WTC11 (cell line): ENCODE results near the gene CMPK2. TPM values are rescaled to one million over a fixed set of nuclear protein-coding genes. Genes with fewer than 3 reads are reported as not detected.

ENCODE experiments used
- ATAC-seq: fragments of 200-7000 bp; cut with Tn5 transposase; 2 replicates; pipeline ENCODE4 v1.10.0; 2021; ENCODE audit warnings: mild to moderate bottlenecking, moderate library complexity
- CTCF ChIA-PET: fragments of 300-600 bp; sonication (Branson Sonifier 250); formaldehyde crosslinking; loops from one replicate; lab custom pipeline; 2021; ENCODE audit warnings: antibody characterized with exemption; lab: Charles Lee
- POLR2A ChIA-PET: fragments of 350-600 bp; sonication (Branson Sonifier 250); formaldehyde crosslinking; loops from one replicate; lab custom pipeline; 2021; ENCODE audit warnings: antibody characterized with exemption; lab: Charles Lee
- DNase-seq: peaks from one replicate; pipeline ENCODE4 v3.0.0; 2021; ENCODE audit warnings: low spot score
- H3K27ac Mint-ChIP-seq: 2 replicates; pipeline ENCODE4 v1.8.0; 2021; ENCODE audit warnings: mixed read lengths
- H3K27me3 Mint-ChIP-seq: 2 replicates; pipeline ENCODE4 v1.8.0; 2021; ENCODE audit warnings: low read depth, mild to moderate bottlenecking, moderate library complexity, mixed read lengths
- H3K36me3 Mint-ChIP-seq: 2 replicates; pipeline ENCODE4 v1.8.0; 2021; ENCODE audit warnings: mixed read lengths
- H3K4me1 Mint-ChIP-seq: 2 replicates; pipeline ENCODE4 v1.8.0; 2022; ENCODE audit warnings: mixed read lengths
- H3K4me3 Mint-ChIP-seq: 2 replicates; pipeline ENCODE4 v1.8.0; 2021; ENCODE audit warnings: mild to moderate bottlenecking, moderate library complexity, mixed read lengths
- H3K9me3 Mint-ChIP-seq: 2 replicates; pipeline ENCODE4 v1.8.0; 2021; ENCODE audit warnings: mixed read lengths
- ARID4B ChIP-seq: sonication (generic); formaldehyde crosslinking; IDR thresholded peaks from 2 replicates; pipeline ENCODE4 v1.8.0; 2023; ENCODE audit warnings: missing genetic modification reagents, mild to moderate bottlenecking, borderline replicate concordance
- ATF2 ChIP-seq: sonication (generic); formaldehyde crosslinking; IDR thresholded peaks from 2 replicates; pipeline ENCODE4 v1.8.1; 2022; ENCODE audit warnings: low read depth, missing genetic modification reagents, borderline replicate concordance
- E2F5 ChIP-seq: sonication (generic); formaldehyde crosslinking; IDR thresholded peaks from 2 replicates; pipeline ENCODE4 v1.8.1; 2022; ENCODE audit warnings: mild to moderate bottlenecking, moderate library complexity, missing genetic modification reagents
- ELF4 ChIP-seq: sonication (generic); formaldehyde crosslinking; IDR thresholded peaks from 2 replicates; pipeline ENCODE4 v1.8.1; 2022; ENCODE audit warnings: low read depth, mild to moderate bottlenecking, moderate library complexity, missing genetic modification reagents
- EMX1 ChIP-seq: fragments of 250-450 bp; sonication (Bioruptor Pico); IDR thresholded peaks from 2 replicates; pipeline ENCODE4 v1.8.0; 2021; ENCODE audit warnings: mild to moderate bottlenecking
- FOXK1 ChIP-seq: sonication (generic); formaldehyde crosslinking; IDR thresholded peaks from 2 replicates; pipeline ENCODE4 v1.8.0; 2022; ENCODE audit warnings: mild to moderate bottlenecking, moderate library complexity, missing genetic modification reagents
- IRF1 ChIP-seq: sonication (generic); formaldehyde crosslinking; IDR thresholded peaks from 2 replicates; pipeline ENCODE4 v1.8.0; 2023; ENCODE audit warnings: missing genetic modification reagents
- NFE2L1 ChIP-seq: sonication (generic); formaldehyde crosslinking; IDR thresholded peaks from 2 replicates; pipeline ENCODE4 v1.8.1; 2023; ENCODE audit warnings: missing genetic modification reagents
- NR2C2 ChIP-seq: sonication (generic); formaldehyde crosslinking; IDR thresholded peaks from 2 replicates; pipeline ENCODE4 v1.8.0; 2022; ENCODE audit warnings: mild to moderate bottlenecking, missing genetic modification reagents
- SMAD3 ChIP-seq: sonication (generic); formaldehyde crosslinking; IDR thresholded peaks from 2 replicates; pipeline ENCODE4 v1.8.0; 2022; ENCODE audit warnings: missing genetic modification reagents, mild to moderate bottlenecking, borderline replicate concordance
- SMAD4 ChIP-seq: sonication (generic); formaldehyde crosslinking; IDR thresholded peaks from 2 replicates; pipeline ENCODE4 v1.8.0; 2022; ENCODE audit warnings: mild to moderate bottlenecking, missing genetic modification reagents
- ZBTB21 ChIP-seq: sonication (generic); formaldehyde crosslinking; IDR thresholded peaks from 2 replicates; pipeline ENCODE4 v1.8.1; 2023; ENCODE audit warnings: mild to moderate bottlenecking, missing genetic modification reagents, borderline replicate concordance
- ZNF263 ChIP-seq: sonication (generic); formaldehyde crosslinking; IDR thresholded peaks from 2 replicates; pipeline ENCODE4 v1.8.1; 2022; ENCODE audit warnings: low read depth, mild to moderate bottlenecking, moderate library complexity, missing genetic modification reagents
- ZNF532 ChIP-seq: fragments of 250-450 bp; sonication (Bioruptor Pico); IDR thresholded peaks from 2 replicates; pipeline ENCODE4 v1.9.0; 2021; ENCODE audit warnings: mild to moderate bottlenecking, borderline replicate concordance
- ZNF671 ChIP-seq: fragments of 250-450 bp; sonication (Bioruptor Pico); IDR thresholded peaks from 2 replicates; pipeline ENCODE4 v1.8.0; 2021; ENCODE audit warnings: mild to moderate bottlenecking
- total RNA-seq: library from RNA; stranded (reverse); gene quantifications from 3 replicates; pipeline ENCODE4 v1.2.3, GENCODE V29; 2021
- TF ChIP-seq, protein P1 (sequence below): sonication (generic); formaldehyde crosslinking; IDR thresholded peaks from 2 replicates; pipeline ENCODE4 v1.8.1; 2023; ENCODE audit warnings: mild to moderate bottlenecking, missing genetic modification reagents

Gene CMPK2
- total RNA-seq, 1 experiment from 2014 or later: 0.13 TPM

DNA sequence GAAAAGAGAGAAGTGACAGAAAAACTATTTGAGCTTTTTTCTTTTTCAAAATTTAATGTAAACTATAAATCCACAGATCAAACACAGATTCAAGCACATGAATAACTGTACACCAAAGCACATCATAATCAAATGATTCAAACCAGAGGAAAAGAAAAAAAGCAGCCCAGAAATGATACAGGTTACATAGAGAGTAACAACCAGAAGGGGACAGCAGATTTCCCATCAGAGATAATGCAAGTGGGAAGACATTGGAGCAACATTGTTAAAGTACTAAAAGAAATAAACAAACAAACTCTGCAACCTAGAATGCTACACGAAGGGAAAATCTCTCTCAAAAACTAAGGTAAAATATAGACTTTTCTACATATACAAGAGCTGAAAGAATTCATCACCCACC is 34.5 kb downstream of the CMPK2 start (continued):
- TF ChIP-seq ARID4B (CRISPR knock-in tag) (no peak), ZNF671 (CRISPR knock-in tag) (no peak)

- Mint-ChIP-seq H3K9me3 (peaks cover 81% of the 10 kb centered on the region), H3K27ac (no peak overlapping the region), H3K4me3 (no peak overlapping the region), H3K4me1 (no peaks in the 10 kb centered on the region), H3K27me3 (peaks cover 9% of the 10 kb centered on the region), H3K36me3 (peaks cover 59% of the 10 kb centered on the region)
- TF ChIP-seq EMX1 (CRISPR knock-in tag) (no peak), E2F5 (no peak), FOXK1 (CRISPR knock-in tag) (no peak), NR2C2 (CRISPR knock-in tag) (no peak), SMAD4 (no peak), ELF4 (CRISPR knock-in tag) (no peak), ZBTB21 (CRISPR knock-in tag) (no peak), ZNF532 (no peak), ZNF263 (no peak), NFE2L1 (CRISPR knock-in tag) (no peak), ATF2 (no peak), IRF1 (no peak), SMAD3 (CRISPR knock-in tag) (no peak)
- TF ChIP-seq, protein P1, sequence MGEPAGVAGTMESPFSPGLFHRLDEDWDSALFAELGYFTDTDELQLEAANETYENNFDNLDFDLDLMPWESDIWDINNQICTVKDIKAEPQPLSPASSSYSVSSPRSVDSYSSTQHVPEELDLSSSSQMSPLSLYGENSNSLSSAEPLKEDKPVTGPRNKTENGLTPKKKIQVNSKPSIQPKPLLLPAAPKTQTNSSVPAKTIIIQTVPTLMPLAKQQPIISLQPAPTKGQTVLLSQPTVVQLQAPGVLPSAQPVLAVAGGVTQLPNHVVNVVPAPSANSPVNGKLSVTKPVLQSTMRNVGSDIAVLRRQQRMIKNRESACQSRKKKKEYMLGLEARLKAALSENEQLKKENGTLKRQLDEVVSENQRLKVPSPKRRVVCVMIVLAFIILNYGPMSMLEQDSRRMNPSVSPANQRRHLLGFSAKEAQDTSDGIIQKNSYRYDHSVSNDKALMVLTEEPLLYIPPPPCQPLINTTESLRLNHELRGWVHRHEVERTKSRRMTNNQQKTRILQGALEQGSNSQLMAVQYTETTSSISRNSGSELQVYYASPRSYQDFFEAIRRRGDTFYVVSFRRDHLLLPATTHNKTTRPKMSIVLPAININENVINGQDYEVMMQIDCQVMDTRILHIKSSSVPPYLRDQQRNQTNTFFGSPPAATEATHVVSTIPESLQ (CRISPR knock-in tag): no peak
- no peak for DNase-seq
- CTCF ChIA-PET: no interaction called here
- POLR2A ChIA-PET: no interaction called here
- ATAC-seq: no peak
These were observed 37.5 kb downstream of the CMPK2 start for GRCh38 chr2:6828299-6828584.
